SK-N-SH treated with all-trans-retinoic acid at 6 μM for 48 hours (cell line): ENCODE measurements around the gene TMEM131L.

ENCODE experiments used
- ATAC-seq: fragments of 200-7000 bp; cut with Tn5 transposase; 3 replicates; pipeline ENCODE4 v1.9.1; 2020; ENCODE audit warnings: mild to moderate bottlenecking, moderate library complexity
- ARNTL ChIP-seq: fragments of 450-650 bp; formaldehyde crosslinking; IDR thresholded peaks from 2 replicates; pipeline ENCODE4 v1.5.0; 2020; ENCODE audit warnings: low read depth, mild to moderate bottlenecking, moderate library complexity, borderline replicate concordance
- BACH2 ChIP-seq: fragments of 250-450 bp; sonication (Bioruptor Pico); IDR thresholded peaks from 2 replicates; pipeline ENCODE4 v1.9.0; 2021; ENCODE audit warnings: mild to moderate bottlenecking, borderline replicate concordance
- CSDC2 ChIP-seq: fragments of 250-450 bp; sonication (Bioruptor Pico); IDR thresholded peaks from 2 replicates; pipeline ENCODE4 v1.5.0; 2020; ENCODE audit warnings: mild to moderate bottlenecking, moderate library complexity
- CSRNP3 ChIP-seq: fragments of 250-450 bp; sonication (Bioruptor Pico); IDR thresholded peaks from 2 replicates; pipeline ENCODE4 v1.5.1; 2021; ENCODE audit warnings: mild to moderate bottlenecking, moderate library complexity
- ESRRG ChIP-seq: fragments of 250-450 bp; sonication (Bioruptor Pico); IDR thresholded peaks from 2 replicates; pipeline ENCODE4 v1.6.1; 2021; ENCODE audit warnings: mild to moderate bottlenecking
- GLIS3 ChIP-seq: fragments of 250-450 bp; sonication (Bioruptor Pico); IDR thresholded peaks from 2 replicates; pipeline ENCODE4 v1.5.0; 2020; ENCODE audit warnings: mild to moderate bottlenecking, moderate library complexity
- ISL1 ChIP-seq: fragments of 250-450 bp; sonication (Bioruptor Pico); IDR thresholded peaks from 2 replicates; pipeline ENCODE4 v2.1.2; 2022; ENCODE audit warnings: mild to moderate bottlenecking, moderate library complexity
- OSR1 ChIP-seq: fragments of 250-450 bp; sonication (Bioruptor Pico); IDR thresholded peaks from 2 replicates; pipeline ENCODE4 v1.8.0; 2022; ENCODE audit warnings: moderate library complexity, mild to moderate bottlenecking, inconsistent platforms
- PATZ1 ChIP-seq: fragments of 250-450 bp; sonication (Bioruptor Pico); IDR thresholded peaks from 2 replicates; pipeline ENCODE4 v1.8.0; 2020; ENCODE audit warnings: mild to moderate bottlenecking, moderate library complexity, borderline replicate concordance
- RARB ChIP-seq: fragments of 250-450 bp; sonication (Bioruptor Pico); IDR thresholded peaks from 2 replicates; pipeline ENCODE4 v1.8.0; 2021; ENCODE audit warnings: mild to moderate bottlenecking, moderate library complexity
- SNAI2 ChIP-seq: fragments of 250-450 bp; sonication (Bioruptor Pico); IDR thresholded peaks from 2 replicates; pipeline ENCODE4 v1.5.0; 2020; ENCODE audit warnings: mild to moderate bottlenecking, moderate library complexity
- TCF4 ChIP-seq: fragments of 250-450 bp; sonication (Bioruptor Pico); IDR thresholded peaks from 2 replicates; pipeline ENCODE4 v1.8.0; 2021; ENCODE audit warnings: mild to moderate bottlenecking, moderate library complexity, borderline replicate concordance
- TOX ChIP-seq: fragments of 250-450 bp; sonication (Bioruptor Pico); IDR thresholded peaks from 2 replicates; pipeline ENCODE4 v1.8.0; 2021; ENCODE audit warnings: mild to moderate bottlenecking, moderate library complexity, borderline replicate concordance
- ZFP3 ChIP-seq: fragments of 250-450 bp; sonication (Bioruptor Pico); IDR thresholded peaks from 2 replicates; pipeline ENCODE4 v1.5.0; 2020; ENCODE audit warnings: mild to moderate bottlenecking, moderate library complexity
- ZFP30 ChIP-seq: fragments of 450-650 bp; formaldehyde crosslinking; IDR thresholded peaks from 2 replicates; pipeline ENCODE4 v1.5.0; 2022; ENCODE audit warnings: mild to moderate bottlenecking, moderate library complexity
- ZNF565 ChIP-seq: fragments of 450-650 bp; formaldehyde crosslinking; conservative IDR thresholded peaks from 2 replicates; pipeline ENCODE4 v1.5.0; 2020; ENCODE audit warnings: low read depth, mild to moderate bottlenecking, moderate library complexity
- ZNF70 ChIP-seq: fragments of 450-650 bp; formaldehyde crosslinking; IDR thresholded peaks from 2 replicates; pipeline ENCODE4 v1.5.0; 2020; ENCODE audit warnings: mild to moderate bottlenecking, moderate library complexity
- ZNF8 ChIP-seq: fragments of 450-650 bp; formaldehyde crosslinking; IDR thresholded peaks from 2 replicates; pipeline ENCODE4 v1.5.0; 2020; ENCODE audit warnings: mild to moderate bottlenecking, moderate library complexity
- TF ChIP-seq, protein P1 (sequence below): fragments of 250-450 bp; sonication (Bioruptor Pico); IDR thresholded peaks from 2 replicates; pipeline ENCODE4 v1.5.1; 2020; ENCODE audit warnings: low read depth, mild to moderate bottlenecking, moderate library complexity
- TF ChIP-seq, protein P2 (sequence below): fragments of 250-450 bp; sonication (Bioruptor Pico); IDR thresholded peaks from 2 replicates; pipeline ENCODE4 v1.8.0; 2021; ENCODE audit warnings: low read depth, mild to moderate bottlenecking, moderate library complexity, borderline replicate concordance

Gene TMEM131L

GRCh38 chr4:153638999-153639398 is 172.8 kb downstream of the TMEM131L start:
- no peak for ATAC-seq
- TF ChIP-seq ISL1 (CRISPR knock-in tag) (no peak), GLIS3 (no peak), BACH2 (CRISPR knock-in tag) (no peak), TOX (CRISPR knock-in tag) (no peak), PATZ1 (CRISPR knock-in tag) (no peak), ZFP30 (CRISPR knock-in tag) (no peak)
- TF ChIP-seq, protein P1, sequence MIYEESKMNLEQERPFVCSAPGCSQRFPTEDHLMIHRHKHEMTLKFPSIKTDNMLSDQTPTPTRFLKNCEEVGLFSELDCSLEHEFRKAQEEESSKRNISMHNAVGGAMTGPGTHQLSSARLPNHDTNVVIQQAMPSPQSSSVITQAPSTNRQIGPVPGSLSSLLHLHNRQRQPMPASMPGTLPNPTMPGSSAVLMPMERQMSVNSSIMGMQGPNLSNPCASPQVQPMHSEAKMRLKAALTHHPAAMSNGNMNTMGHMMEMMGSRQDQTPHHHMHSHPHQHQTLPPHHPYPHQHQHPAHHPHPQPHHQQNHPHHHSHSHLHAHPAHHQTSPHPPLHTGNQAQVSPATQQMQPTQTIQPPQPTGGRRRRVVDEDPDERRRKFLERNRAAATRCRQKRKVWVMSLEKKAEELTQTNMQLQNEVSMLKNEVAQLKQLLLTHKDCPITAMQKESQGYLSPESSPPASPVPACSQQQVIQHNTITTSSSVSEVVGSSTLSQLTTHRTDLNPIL (CRISPR knock-in tag), result no peak

GRCh38 chr4:153639833-153640802 is 174.0 kb downstream of the TMEM131L start:
- ATAC-seq, result no peak
- no peak for TF ChIP-seq OSR1 (CRISPR knock-in tag)
- no peak for TF ChIP-seq TOX (CRISPR knock-in tag)

DNA sequence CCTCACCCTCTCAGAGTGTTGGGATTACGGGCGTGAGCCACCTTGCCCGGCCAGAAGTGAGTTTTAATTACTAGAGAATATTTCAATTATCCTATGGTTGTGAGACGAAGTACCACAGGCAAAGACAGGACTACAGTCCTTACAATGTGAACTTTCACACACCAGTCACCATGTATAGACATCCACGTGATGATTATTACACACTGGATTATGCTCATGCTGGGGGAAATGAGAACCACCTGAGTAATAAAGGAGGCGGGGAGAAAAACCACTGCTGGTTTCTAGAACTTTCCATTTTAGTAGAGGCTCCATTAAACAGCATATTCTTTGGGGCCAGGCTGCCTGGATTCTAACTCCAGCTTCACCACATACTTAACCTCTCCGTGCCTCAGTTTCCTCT is 175.4 kb downstream of the TMEM131L start:
- TF ChIP-seq TOX (CRISPR knock-in tag) (no peak), SNAI2 (CRISPR knock-in tag) (no peak), CSDC2 (CRISPR knock-in tag) (no peak), CSRNP3 (CRISPR knock-in tag) (no peak), BACH2 (CRISPR knock-in tag) (no peak), RARB (CRISPR knock-in tag) (no peak), OSR1 (CRISPR knock-in tag) (no peak), ZNF565 (CRISPR knock-in tag) (no peak), ZFP3 (CRISPR knock-in tag) (no peak), ARNTL (CRISPR knock-in tag) (no peak), ESRRG (CRISPR knock-in tag) (no peak), ZNF70 (CRISPR knock-in tag) (no peak), ZFP30 (CRISPR knock-in tag) (no peak), ZNF8 (CRISPR knock-in tag) (no peak), PATZ1 (CRISPR knock-in tag) (no peak), TCF4 (CRISPR knock-in tag) (no peak)
- TF ChIP-seq, protein P2, sequence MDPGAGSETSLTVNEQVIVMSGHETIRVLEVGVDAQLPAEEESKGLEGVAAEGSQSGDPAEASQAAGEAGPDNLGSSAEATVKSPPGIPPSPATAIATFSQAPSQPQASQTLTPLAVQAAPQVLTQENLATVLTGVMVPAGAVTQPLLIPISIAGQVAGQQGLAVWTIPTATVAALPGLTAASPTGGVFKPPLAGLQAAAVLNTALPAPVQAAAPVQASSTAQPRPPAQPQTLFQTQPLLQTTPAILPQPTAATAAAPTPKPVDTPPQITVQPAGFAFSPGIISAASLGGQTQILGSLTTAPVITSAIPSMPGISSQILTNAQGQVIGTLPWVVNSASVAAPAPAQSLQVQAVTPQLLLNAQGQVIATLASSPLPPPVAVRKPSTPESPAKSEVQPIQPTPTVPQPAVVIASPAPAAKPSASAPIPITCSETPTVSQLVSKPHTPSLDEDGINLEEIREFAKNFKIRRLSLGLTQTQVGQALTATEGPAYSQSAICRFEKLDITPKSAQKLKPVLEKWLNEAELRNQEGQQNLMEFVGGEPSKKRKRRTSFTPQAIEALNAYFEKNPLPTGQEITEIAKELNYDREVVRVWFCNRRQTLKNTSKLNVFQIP (CRISPR knock-in tag), result no peak
- ATAC-seq, result no peak
